WTC11 (cell line): ENCODE results near the gene HPSE2. TPM values are rescaled to one million over a fixed set of nuclear protein-coding genes. Genes with fewer than 3 reads are reported as not detected.

ENCODE experiments used
- ATAC-seq: fragments of 200-7000 bp; cut with Tn5 transposase; 2 replicates; pipeline ENCODE4 v1.10.0; 2021; ENCODE audit warnings: mild to moderate bottlenecking, moderate library complexity
- CTCF ChIA-PET: fragments of 300-600 bp; sonication (Branson Sonifier 250); formaldehyde crosslinking; loops from one replicate; lab custom pipeline; 2021; ENCODE audit warnings: antibody characterized with exemption; lab: Charles Lee
- POLR2A ChIA-PET: fragments of 350-600 bp; sonication (Branson Sonifier 250); formaldehyde crosslinking; loops from one replicate; lab custom pipeline; 2021; ENCODE audit warnings: antibody characterized with exemption; lab: Charles Lee
- DNase-seq: peaks from one replicate; pipeline ENCODE4 v3.0.0; 2021; ENCODE audit warnings: low spot score
- H3K27ac Mint-ChIP-seq: 2 replicates; pipeline ENCODE4 v1.8.0; 2021; ENCODE audit warnings: mixed read lengths
- H3K27me3 Mint-ChIP-seq: 2 replicates; pipeline ENCODE4 v1.8.0; 2021; ENCODE audit warnings: low read depth, mild to moderate bottlenecking, moderate library complexity, mixed read lengths
- H3K36me3 Mint-ChIP-seq: 2 replicates; pipeline ENCODE4 v1.8.0; 2021; ENCODE audit warnings: mixed read lengths
- H3K4me1 Mint-ChIP-seq: 2 replicates; pipeline ENCODE4 v1.8.0; 2022; ENCODE audit warnings: mixed read lengths
- H3K4me3 Mint-ChIP-seq: 2 replicates; pipeline ENCODE4 v1.8.0; 2021; ENCODE audit warnings: mild to moderate bottlenecking, moderate library complexity, mixed read lengths
- H3K9me3 Mint-ChIP-seq: 2 replicates; pipeline ENCODE4 v1.8.0; 2021; ENCODE audit warnings: mixed read lengths
- AFF4 ChIP-seq: sonication (generic); formaldehyde crosslinking; IDR thresholded peaks from 2 replicates; pipeline ENCODE4 v1.8.1; 2023; ENCODE audit warnings: mild to moderate bottlenecking, missing genetic modification reagents, borderline replicate concordance
- ATF2 ChIP-seq: sonication (generic); formaldehyde crosslinking; IDR thresholded peaks from 2 replicates; pipeline ENCODE4 v1.8.1; 2022; ENCODE audit warnings: low read depth, missing genetic modification reagents, borderline replicate concordance
- ATF6 ChIP-seq: sonication (generic); formaldehyde crosslinking; IDR thresholded peaks from 2 replicates; pipeline ENCODE4 v1.8.1; 2023; ENCODE audit warnings: mild to moderate bottlenecking, missing genetic modification reagents
- CDX4 ChIP-seq: fragments of 250-450 bp; sonication (Bioruptor Pico); IDR thresholded peaks from 2 replicates; pipeline ENCODE4 v1.9.0; 2021; ENCODE audit warnings: moderate library complexity, mild to moderate bottlenecking, inconsistent platforms, borderline replicate concordance
- ETV6 ChIP-seq: sonication (generic); formaldehyde crosslinking; IDR thresholded peaks from 2 replicates; pipeline ENCODE4 v1.8.1; 2022; ENCODE audit warnings: mild to moderate bottlenecking, missing genetic modification reagents
- GABPB1 ChIP-seq: sonication (generic); formaldehyde crosslinking; IDR thresholded peaks from 2 replicates; pipeline ENCODE4 v1.8.1; 2023; ENCODE audit warnings: mild to moderate bottlenecking, missing genetic modification reagents
- OVOL2 ChIP-seq: fragments of 250-450 bp; sonication (Bioruptor Pico); IDR thresholded peaks from 2 replicates; pipeline ENCODE4 v1.9.0; 2021; ENCODE audit warnings: mild to moderate bottlenecking, borderline replicate concordance
- PRDM15 ChIP-seq: sonication (generic); formaldehyde crosslinking; IDR thresholded peaks from 2 replicates; pipeline ENCODE4 v1.8.0; 2022; ENCODE audit warnings: missing genetic modification reagents
- TEAD4 ChIP-seq: sonication (generic); formaldehyde crosslinking; IDR thresholded peaks from 2 replicates; pipeline ENCODE4 v1.8.0; 2022; ENCODE audit warnings: mild to moderate bottlenecking, missing genetic modification reagents
- ZNF138 ChIP-seq: sonication (generic); formaldehyde crosslinking; conservative IDR thresholded peaks from 2 replicates; pipeline ENCODE4 v1.8.1; 2022; ENCODE audit warnings: mild to moderate bottlenecking, moderate library complexity, missing genetic modification reagents
- ZNF219 ChIP-seq: sonication (generic); formaldehyde crosslinking; IDR thresholded peaks from 2 replicates; pipeline ENCODE4 v1.8.0; 2023; ENCODE audit warnings: missing genetic modification reagents, mild to moderate bottlenecking, borderline replicate concordance
- ZNF317 ChIP-seq: sonication (generic); formaldehyde crosslinking; IDR thresholded peaks from 2 replicates; pipeline ENCODE4 v1.8.1; 2023; ENCODE audit warnings: low read depth, mild to moderate bottlenecking, moderate library complexity, missing genetic modification reagents, borderline replicate concordance
- ZNF423 ChIP-seq: fragments of 250-450 bp; sonication (Bioruptor Pico); IDR thresholded peaks from 2 replicates; pipeline ENCODE4 v2.1.2; 2022; ENCODE audit warnings: mild to moderate bottlenecking, moderate library complexity
- total RNA-seq: library from RNA; stranded (reverse); gene quantifications from 3 replicates; pipeline ENCODE4 v1.2.3, GENCODE V29; 2021

HPSE2 gene
- total RNA-seq, 1 experiment from 2014 or later: 0.66 TPM

GRCh38 chr10:98963608-98964007 lies 272.0 kb downstream of the HPSE2 start:
- POLR2A ChIA-PET: no interaction called here
- ATAC-seq (no peak), DNase-seq (no peak)
- Mint-ChIP-seq H3K27ac (no peak overlapping the region), H3K36me3 (no peaks in the 10 kb centered on the region), H3K4me3 (no peak overlapping the region), H3K9me3 (no peaks in the 10 kb centered on the region), H3K4me1 (peaks cover 11% of the 10 kb centered on the region), H3K27me3 (no peaks in the 10 kb centered on the region)
- CTCF ChIA-PET: no interaction called here
- no peak for TF ChIP-seq ZNF138
- no peak for TF ChIP-seq GABPB1 (CRISPR knock-in tag)

- H3K4me3 Mint-ChIP-seq: no peak overlapping the region
- ATAC-seq: no peak
- ChIA-PET POLR2A (no interaction called here), CTCF (no interaction called here)
- no peaks in the 10 kb centered on the region for H3K27me3 Mint-ChIP-seq
- H3K27ac Mint-ChIP-seq: no peak overlapping the region
- H3K36me3 Mint-ChIP-seq: no peaks in the 10 kb centered on the region
- H3K9me3 Mint-ChIP-seq: no peaks in the 10 kb centered on the region
- TF ChIP-seq AFF4 (CRISPR knock-in tag): no peak
- TF ChIP-seq ATF6: no peak
- TF ChIP-seq CDX4 (CRISPR knock-in tag): no peak
- TF ChIP-seq PRDM15: no peak
- no peak for TF ChIP-seq ZNF423 (CRISPR knock-in tag)
- no peak for TF ChIP-seq ETV6 (CRISPR knock-in tag)
- TF ChIP-seq OVOL2 (CRISPR knock-in tag): no peak
- DNase-seq: no peak
- peaks cover 11% of the 10 kb centered on the region for H3K4me1 Mint-ChIP-seq
These were observed 276.3 kb downstream of the HPSE2 start for GRCh38 chr10:98959379-98959778.

GRCh38 chr10:98957801-98958200 lies 277.9 kb downstream of the HPSE2 start:
- no peak for DNase-seq
- TF ChIP-seq ZNF219 (CRISPR knock-in tag): no peak
- TF ChIP-seq ZNF317 (CRISPR knock-in tag): no peak
- no peak for TF ChIP-seq TEAD4 (CRISPR knock-in tag)
- no peak for TF ChIP-seq ATF2 (CRISPR knock-in tag)
- no peaks in the 10 kb centered on the region for H3K27me3 Mint-ChIP-seq
- POLR2A ChIA-PET: no interaction called here
- H3K36me3 Mint-ChIP-seq: no peaks in the 10 kb centered on the region
- no peaks in the 10 kb centered on the region for H3K9me3 Mint-ChIP-seq
- H3K27ac Mint-ChIP-seq: no peak overlapping the region
- H3K4me1 Mint-ChIP-seq: peaks cover 11% of the 10 kb centered on the region
- ATAC-seq: no peak
- H3K4me3 Mint-ChIP-seq: no peak overlapping the region
- CTCF ChIA-PET: interaction anchor here (1.0 kb wide), 1 partner anchor 289 kb away, joined by 3 read pairs; no protein-coding TSS in a partner anchor
